Measurements from ENCODE around the gene METTL16. TPM values are rescaled to one million over a fixed set of nuclear protein-coding genes. Genes with fewer than 3 reads are reported as not detected.

METTL16 gene
- total and polyA plus RNA-seq, 4 donors = 4.1 to 8.9 (median 6.6) TPM

DNA sequence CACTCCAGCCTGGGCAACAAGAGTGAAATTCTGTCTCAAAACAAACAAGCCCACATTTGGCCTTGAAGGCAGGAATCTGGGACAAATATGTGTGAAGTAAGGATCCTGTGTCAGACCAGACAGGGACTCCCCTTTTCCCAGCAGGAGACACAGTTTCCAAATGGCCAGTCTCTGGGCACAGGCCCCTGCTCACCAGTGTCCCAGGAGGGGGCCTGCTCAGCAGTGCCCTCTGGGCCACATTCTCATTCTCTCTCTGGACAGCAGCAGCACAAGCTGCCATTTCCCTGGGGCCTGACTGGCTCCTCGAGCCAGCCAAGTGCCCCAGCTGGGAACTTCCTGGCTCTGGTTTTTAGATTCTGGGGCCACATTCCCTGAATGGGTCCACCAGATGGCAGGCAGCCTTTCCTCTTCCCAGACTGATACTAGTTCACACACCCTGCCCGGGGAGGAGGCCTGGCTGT lies 99.1 kb downstream of the METTL16 start (continued):
- TF ChIP-seq, protein P1, sequence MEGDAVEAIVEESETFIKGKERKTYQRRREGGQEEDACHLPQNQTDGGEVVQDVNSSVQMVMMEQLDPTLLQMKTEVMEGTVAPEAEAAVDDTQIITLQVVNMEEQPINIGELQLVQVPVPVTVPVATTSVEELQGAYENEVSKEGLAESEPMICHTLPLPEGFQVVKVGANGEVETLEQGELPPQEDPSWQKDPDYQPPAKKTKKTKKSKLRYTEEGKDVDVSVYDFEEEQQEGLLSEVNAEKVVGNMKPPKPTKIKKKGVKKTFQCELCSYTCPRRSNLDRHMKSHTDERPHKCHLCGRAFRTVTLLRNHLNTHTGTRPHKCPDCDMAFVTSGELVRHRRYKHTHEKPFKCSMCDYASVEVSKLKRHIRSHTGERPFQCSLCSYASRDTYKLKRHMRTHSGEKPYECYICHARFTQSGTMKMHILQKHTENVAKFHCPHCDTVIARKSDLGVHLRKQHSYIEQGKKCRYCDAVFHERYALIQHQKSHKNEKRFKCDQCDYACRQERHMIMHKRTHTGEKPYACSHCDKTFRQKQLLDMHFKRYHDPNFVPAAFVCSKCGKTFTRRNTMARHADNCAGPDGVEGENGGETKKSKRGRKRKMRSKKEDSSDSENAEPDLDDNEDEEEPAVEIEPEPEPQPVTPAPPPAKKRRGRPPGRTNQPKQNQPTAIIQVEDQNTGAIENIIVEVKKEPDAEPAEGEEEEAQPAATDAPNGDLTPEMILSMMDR (IDR thresholded peaks at IDR 0.05; ENCODE audit: low read depth, low read length, missing input control) = no peak
- TF ChIP-seq JUND (IDR thresholded peaks at IDR 0.05) (no peak), HNF4G (IDR thresholded peaks at IDR 0.05) (no peak)

DNA sequence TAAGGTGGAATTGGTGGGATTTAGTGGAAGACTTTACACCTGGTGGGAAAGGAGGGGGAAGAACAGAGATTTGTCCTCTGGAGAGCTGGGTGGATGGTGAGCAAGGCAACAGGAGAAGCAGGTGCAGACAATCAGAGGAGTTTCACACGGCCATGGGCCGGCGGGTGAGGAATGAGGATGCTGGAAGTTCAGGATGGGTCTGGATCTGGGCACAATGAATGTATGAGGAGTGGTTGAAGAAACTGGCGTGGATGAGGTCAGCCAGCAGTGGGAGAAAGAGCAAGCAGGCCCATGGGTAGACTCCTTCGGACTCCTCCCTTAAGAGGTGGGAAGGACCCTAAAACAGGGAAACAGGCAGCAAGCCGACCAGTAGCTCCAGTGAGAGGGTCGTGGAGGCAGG lies 100.7 kb downstream of the METTL16 start:
- H3K4me3 ChIP-seq (ENCODE audit: low read depth in 1 of 3, low read length in 3 of 3) = no peak overlapping the region
- no peaks in the 10 kb centered on the region for H3K27me3 ChIP-seq (ENCODE audit: control insufficient read depth in 4 of 4, insufficient read depth in 4 of 4, low read length in 3 of 4)
- DNase-seq (ENCODE audit: low spot score) = no peak
- no peaks in the 10 kb centered on the region for H3K9me3 ChIP-seq (ENCODE audit: control insufficient read depth in 4 of 4, low read length in 3 of 4)
- H3K9ac ChIP-seq (ENCODE audit: low read depth in 1 of 2, low read length in 2 of 2) = no peak overlapping the region
- TF ChIP-seq, protein P2, sequence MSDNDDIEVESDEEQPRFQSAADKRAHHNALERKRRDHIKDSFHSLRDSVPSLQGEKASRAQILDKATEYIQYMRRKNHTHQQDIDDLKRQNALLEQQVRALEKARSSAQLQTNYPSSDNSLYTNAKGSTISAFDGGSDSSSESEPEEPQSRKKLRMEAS (IDR thresholded peaks at IDR 0.05) = no peak
- TF ChIP-seq NR2F2 (IDR thresholded peaks at IDR 0.05) (no peak), FOXA1 (IDR thresholded peaks at IDR 0.05) (no peak), SP1 (IDR thresholded peaks at IDR 0.05) (no peak)
- TF ChIP-seq, protein P3, sequence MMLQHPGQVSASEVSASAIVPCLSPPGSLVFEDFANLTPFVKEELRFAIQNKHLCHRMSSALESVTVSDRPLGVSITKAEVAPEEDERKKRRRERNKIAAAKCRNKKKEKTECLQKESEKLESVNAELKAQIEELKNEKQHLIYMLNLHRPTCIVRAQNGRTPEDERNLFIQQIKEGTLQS (IDR thresholded peaks at IDR 0.05) = no peak
- TF ChIP-seq, protein P4, sequence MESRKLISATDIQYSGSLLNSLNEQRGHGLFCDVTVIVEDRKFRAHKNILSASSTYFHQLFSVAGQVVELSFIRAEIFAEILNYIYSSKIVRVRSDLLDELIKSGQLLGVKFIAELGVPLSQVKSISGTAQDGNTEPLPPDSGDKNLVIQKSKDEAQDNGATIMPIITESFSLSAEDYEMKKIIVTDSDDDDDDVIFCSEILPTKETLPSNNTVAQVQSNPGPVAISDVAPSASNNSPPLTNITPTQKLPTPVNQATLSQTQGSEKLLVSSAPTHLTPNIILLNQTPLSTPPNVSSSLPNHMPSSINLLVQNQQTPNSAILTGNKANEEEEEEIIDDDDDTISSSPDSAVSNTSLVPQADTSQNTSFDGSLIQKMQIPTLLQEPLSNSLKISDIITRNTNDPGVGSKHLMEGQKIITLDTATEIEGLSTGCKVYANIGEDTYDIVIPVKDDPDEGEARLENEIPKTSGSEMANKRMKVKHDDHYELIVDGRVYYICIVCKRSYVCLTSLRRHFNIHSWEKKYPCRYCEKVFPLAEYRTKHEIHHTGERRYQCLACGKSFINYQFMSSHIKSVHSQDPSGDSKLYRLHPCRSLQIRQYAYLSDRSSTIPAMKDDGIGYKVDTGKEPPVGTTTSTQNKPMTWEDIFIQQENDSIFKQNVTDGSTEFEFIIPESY (IDR thresholded peaks at IDR 0.05) = no peak
- no peak overlapping the region for H3K27ac ChIP-seq (ENCODE audit: low read depth in 1 of 2, low read length in 2 of 2)
- 94% methylated on average over 7 of the region's 7 CpGs for WGBS
- peaks cover 0 to 3% (median 0%) of the 10 kb centered on the region in 4 donors for H3K4me1 ChIP-seq (ENCODE audit: control insufficient read depth in 4 of 4, insufficient read depth in 4 of 4, low read length in 3 of 4)
- peaks cover 0 to 6% (median 0%) of the 10 kb centered on the region in 4 donors for H3K36me3 ChIP-seq (ENCODE audit: control insufficient read depth in 4 of 4, insufficient read depth in 3 of 4, low read depth in 1 of 4, low read length in 3 of 4)

DNA sequence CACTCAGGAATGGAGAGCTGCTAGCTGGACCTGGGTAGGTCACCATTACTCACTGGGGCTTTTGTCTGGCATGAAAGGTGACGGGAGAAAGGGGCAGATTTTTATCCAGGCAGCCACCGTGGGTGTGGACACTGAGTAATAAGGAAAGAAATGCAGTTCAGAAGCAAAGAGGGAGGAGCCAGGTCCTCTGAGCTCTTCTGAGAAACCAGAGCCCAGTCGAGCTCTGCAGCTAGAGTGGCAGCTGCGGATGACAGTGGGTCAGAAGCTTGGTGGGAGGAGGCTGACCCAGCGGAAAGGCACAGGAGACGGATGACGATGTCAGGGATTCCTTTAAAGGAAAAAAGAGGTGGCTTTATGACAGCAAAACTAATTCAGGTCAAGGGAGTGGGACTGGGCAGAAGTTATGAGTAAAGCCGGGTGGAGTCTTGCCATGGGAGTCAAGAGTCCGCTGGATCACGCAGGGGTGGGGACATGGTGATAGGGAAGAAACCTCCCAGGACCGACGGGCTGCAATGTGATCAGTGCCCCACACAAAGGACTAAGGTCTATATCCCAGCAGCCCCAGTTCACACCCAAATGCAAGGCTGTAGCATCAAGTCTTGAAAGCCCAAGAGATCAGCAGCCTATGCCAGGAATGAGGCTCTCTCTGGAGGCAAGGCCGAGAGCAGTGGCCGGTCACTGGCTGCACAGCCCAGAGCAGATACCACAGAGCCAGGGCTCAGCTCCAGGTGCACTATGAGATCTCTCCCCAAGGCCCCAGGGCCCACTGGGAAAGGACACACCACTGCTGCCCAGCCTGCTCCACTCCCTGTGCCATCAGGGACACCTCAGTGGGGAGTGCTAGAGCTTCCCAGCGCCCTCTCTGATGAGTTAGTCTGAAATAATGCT lies 104.5 kb downstream of the METTL16 start:
- no peaks in the 10 kb centered on the region for H3K36me3 ChIP-seq (ENCODE audit: control insufficient read depth in 4 of 4, insufficient read depth in 3 of 4, low read depth in 1 of 4, low read length in 3 of 4)
- peaks cover 5 to 24% (median 14%) of the 10 kb centered on the region in 4 donors for H3K4me1 ChIP-seq (ENCODE audit: control insufficient read depth in 4 of 4, insufficient read depth in 4 of 4, low read length in 3 of 4)
- H3K9ac ChIP-seq (ENCODE audit: low read depth in 1 of 2, low read length in 2 of 2) = no peak overlapping the region
- 73% methylated on average over 15 of the region's 15 CpGs for WGBS
- no peaks in the 10 kb centered on the region for H3K27me3 ChIP-seq (ENCODE audit: control insufficient read depth in 4 of 4, insufficient read depth in 4 of 4, low read length in 3 of 4)
- peak overlapping the region; percentile 27 to 60 for H3K27ac ChIP-seq (ENCODE audit: low read depth in 1 of 2, low read length in 2 of 2)
- H3K9me3 ChIP-seq (ENCODE audit: control insufficient read depth in 4 of 4, low read length in 3 of 4) = no peaks in the 10 kb centered on the region
- DNase-seq (ENCODE audit: low spot score) = no peak
- H3K4me3 ChIP-seq (ENCODE audit: low read depth in 1 of 3, low read length in 3 of 3) = no peak overlapping the region
- TF ChIP-seq, protein P1 (IDR thresholded peaks at IDR 0.05; ENCODE audit: low read depth, low read length, missing input control) = no peak
- TF ChIP-seq SP1 (IDR thresholded peaks at IDR 0.05) (peak; percentile 37), NR2F2 (IDR thresholded peaks at IDR 0.05) (peak; percentile 78)
